KBM-7 (cell line): Measurements from ENCODE around the gene TIAM2.
"Not testable (repeated sequence)": the region's sequence is repeated elsewhere in the genome, so short reads cannot be mapped to it uniquely, and the experiment has no call there.

Experiments
- DNase-seq: peaks from one replicate; pipeline ENCODE4 v3.0.0-alpha.2; 2015
- in situ Hi-C: fragments of 300-500 bp; cut with MboI; formaldehyde crosslinking; loops from 2 replicates; pipeline ENCODE4 v1.14.3; 2020; ENCODE audit warnings: low sequenced_read_pairs, low pct_unique_long_range_greater_than_20kb, mixed read lengths

The TIAM2 gene

GRCh38 chr6:154995254-154996015 lies at the start of gene TIAM2:
TIAM2 (plus strand) TSS chr6:154995315; CDS start chr6:155129224, 133,909 bp downstream.
- DNase-seq, result peak; percentile 27
- in situ Hi-C loops, result no loop called here

GRCh38 chr6:154950979-154951344 lies 44.2 kb upstream of the TIAM2 start:
- DNase-seq, result no peak
- in situ Hi-C loops, result no loop called here

GRCh38 chr6:154951345-154952200 lies 43.5 kb upstream of the TIAM2 start:
- DNase-seq, result peak; percentile 91
- in situ Hi-C loops, result no loop called here

- in situ Hi-C loops, result no loop called here
- no peak for DNase-seq
Observed at GRCh38 chr6:154953644-154954043, 41.5 kb upstream of the TIAM2 start.

GRCh38 chr6:154954347-154954746 lies 40.8 kb upstream of the TIAM2 start:
- DNase-seq, result no peak
- in situ Hi-C loops, result no loop called here

- in situ Hi-C loops, result no loop called here
- no peak for DNase-seq
Observed at GRCh38 chr6:154956771-154957522, 38.2 kb upstream of the TIAM2 start.

GRCh38 chr6:154958469-154958868 lies 36.6 kb upstream of the TIAM2 start:
- in situ Hi-C loops, result no loop called here
- DNase-seq, result no peak

GRCh38 chr6:154960299-154960843 lies 34.7 kb upstream of the TIAM2 start:
- in situ Hi-C loops, result no loop called here
- DNase-seq, result no peak

GRCh38 chr6:154960854-154961530 lies 34.1 kb upstream of the TIAM2 start:
- no peak for DNase-seq
- in situ Hi-C loops, result no loop called here

GRCh38 chr6:154962753-154963152 lies 32.4 kb upstream of the TIAM2 start:
- DNase-seq, result no peak
- in situ Hi-C loops, result no loop called here

- in situ Hi-C loops, DNase-seq: not testable (repeated sequence)
Observed at GRCh38 chr6:154966065-154966770, 28.9 kb upstream of the TIAM2 start.

- in situ Hi-C loops, result no loop called here
- no peak for DNase-seq
Observed at GRCh38 chr6:154969796-154970195, 25.3 kb upstream of the TIAM2 start.

GRCh38 chr6:154974485-154975149 lies 20.5 kb upstream of the TIAM2 start:
- in situ Hi-C loops, result no loop called here
- no peak for DNase-seq

GRCh38 chr6:154977588-154977987 lies 17.5 kb upstream of the TIAM2 start:
- in situ Hi-C loops, result no loop called here

GRCh38 chr6:154980273-154981078 lies 14.6 kb upstream of the TIAM2 start:
- no peak for DNase-seq
- in situ Hi-C loops, result no loop called here

More at GRCh38 chr6:154977588-154977987, 17.5 kb upstream of the TIAM2 start:
- no peak for DNase-seq

GRCh38 chr6:154981079-154981870 lies 13.8 kb upstream of the TIAM2 start:
- DNase-seq, result no peak
- in situ Hi-C loops, result no loop called here
